ENCODE measurements around the gene MAPK10. TPM values are rescaled to one million over a fixed set of nuclear protein-coding genes. Genes with fewer than 3 reads are reported as not detected.

Gene MAPK10
- total RNA-seq, 1 experiment from 2014 or later: 423 TPM

GRCh38 chr4:85940151-85940550 is 419.7 kb downstream of the MAPK10 start:
- no peaks in the 10 kb centered on the region for H3K79me2 ChIP-seq (ENCODE audit: low read length)
- no peak overlapping the region for H3K27ac ChIP-seq (ENCODE audit: low read length)
- H3K27me3 ChIP-seq (ENCODE audit: low read length): no peaks in the 10 kb centered on the region
- H2AFZ ChIP-seq (ENCODE audit: low read length): no peak overlapping the region
- H3K36me3 ChIP-seq (ENCODE audit: insufficient read depth, low read length): no peaks in the 10 kb centered on the region
- DNase-seq: no peak
- no peaks in the 10 kb centered on the region for H3K9me2 ChIP-seq (replicated peaks; ENCODE audit: insufficient read depth, low read length)
- H3K9ac ChIP-seq (ENCODE audit: low read length): no peak overlapping the region
- no peak overlapping the region for H3K4me3 ChIP-seq (ENCODE audit: low read length)
- no peaks in the 10 kb centered on the region for H4K20me1 ChIP-seq (ENCODE audit: insufficient read depth, low read depth, low read length)
- no peak overlapping the region for H3K4me2 ChIP-seq (ENCODE audit: low read depth, low read length, poor library complexity, severe bottlenecking)
- H3K4me1 ChIP-seq (ENCODE audit: low read length): peaks cover 16% of the 10 kb centered on the region; the same call in 1 of the 2 replicates
- no peaks in the 10 kb centered on the region for H3K9me3 ChIP-seq (ENCODE audit: low read length)

Small RNAs within 50 kb of the gene (small RNA-seq; reads per million reads assigned to genes)
- gene RN7SKP96: not detected

Other genes with a start within 250 kb of the MAPK10 start
- 0.14 TPM in 1 of 2 replicates, not detected in the other for gene PTPN13, start 234.3 kb upstream of the MAPK10 start, total RNA-seq (2014; rRNA removed; shearing (Covaris generic); ENCODE audit: low replicate concordance)